Esophagus mucosa (tissue), 1 donor: Measurements from ENCODE around the gene MZF1. TPM values are rescaled to one million over a fixed set of nuclear protein-coding genes. Genes with fewer than 3 reads are reported as not detected.
"Not testable (repeated sequence)": the region's sequence is repeated elsewhere in the genome, so short reads cannot be mapped to it uniquely, and the experiment has no call there.

ENCODE experiments used
- ATAC-seq: fragments of 200-7000 bp; cut with Tn5 transposase; one replicate; pipeline ENCODE4 v1.9.1; 2020
- total RNA-seq: library from RNA; stranded (reverse); gene quantifications from one replicate; pipeline ENCODE4 v1.2.4, GENCODE V29; 2023
- donor health status: DM: yes; HTN: yes; CAD: no.

The MZF1 gene
- total RNA-seq, 1 donor from 2014 or later: 9.4 TPM

GRCh38 chr19:58555369-58555885 lies 17.7 kb downstream of the MZF1 start:
- no peak for ATAC-seq

- peak; percentile 60 for ATAC-seq
Measured at GRCh38 chr19:58554494-58555368, 18.4 kb downstream of the MZF1 start, which contains the start of gene CHMP2A. TSS of gene CHMP2A (minus strand) at chr19:58555105. CDS start at chr19:58554212, 893 bp downstream.

GRCh38 chr19:58553799-58554493 lies 19.2 kb downstream of the MZF1 start:
- ATAC-seq: no peak

- no peak for ATAC-seq
Measured at GRCh38 chr19:58552655-58553054, 20.5 kb downstream of the MZF1 start.

GRCh38 chr19:58551577-58552471 lies 21.3 kb downstream of the MZF1 start:
- no peak for ATAC-seq

- no peak for ATAC-seq
Measured at GRCh38 chr19:58551123-58551497, 22.0 kb downstream of the MZF1 start.

GRCh38 chr19:58550362-58551122 lies 22.6 kb downstream of the MZF1 start:
- ATAC-seq: no peak

GRCh38 chr19:58549664-58550361 lies 23.3 kb downstream of the MZF1 start:
- ATAC-seq: no peak

GRCh38 chr19:58548859-58549663 lies 24.1 kb downstream of the MZF1 start:
- no peak for ATAC-seq

GRCh38 chr19:58547323-58548312 lies 25.5 kb downstream of the MZF1 start:
- no peak for ATAC-seq

GRCh38 chr19:58546019-58546530 lies 27.1 kb downstream of the MZF1 start:
- ATAC-seq: no peak

GRCh38 chr19:58545286-58546018 lies 27.7 kb downstream of the MZF1 start:
- ATAC-seq: no peak

GRCh38 chr19:58544591-58545285 lies 28.4 kb downstream of the MZF1 start:
- peak; percentile 26 for ATAC-seq

GRCh38 chr19:58543826-58544590 lies 29.1 kb downstream of the MZF1 start, which contains the start of gene TRIM28:
TSS of gene TRIM28 (plus strand) at chr19:58544064. CDS start at chr19:58544758, 694 bp downstream.
- ATAC-seq: peak; percentile 94

- not testable (repeated sequence) for ATAC-seq
Measured at GRCh38 chr19:58542641-58543372, 30.3 kb downstream of the MZF1 start.

GRCh38 chr19:58539169-58539559 lies 34.0 kb downstream of the MZF1 start:
- ATAC-seq: not testable (repeated sequence)
